Stimulated activated CD8-positive, alpha-beta memory T cell treated with anti-CD3 and anti-CD28 coated beads, Interleukin-12 subunit alpha, Interleukin-12 subunit beta, amount 100 ng/mL, for 24 hours (primary cell): ENCODE data around the gene ZBTB47.

Source experiments
- DNase-seq: peaks from one replicate; pipeline ENCODE4 v3.0.0-alpha.2; 2020; ENCODE audit errors: extremely low read depth

Gene ZBTB47

DNA sequence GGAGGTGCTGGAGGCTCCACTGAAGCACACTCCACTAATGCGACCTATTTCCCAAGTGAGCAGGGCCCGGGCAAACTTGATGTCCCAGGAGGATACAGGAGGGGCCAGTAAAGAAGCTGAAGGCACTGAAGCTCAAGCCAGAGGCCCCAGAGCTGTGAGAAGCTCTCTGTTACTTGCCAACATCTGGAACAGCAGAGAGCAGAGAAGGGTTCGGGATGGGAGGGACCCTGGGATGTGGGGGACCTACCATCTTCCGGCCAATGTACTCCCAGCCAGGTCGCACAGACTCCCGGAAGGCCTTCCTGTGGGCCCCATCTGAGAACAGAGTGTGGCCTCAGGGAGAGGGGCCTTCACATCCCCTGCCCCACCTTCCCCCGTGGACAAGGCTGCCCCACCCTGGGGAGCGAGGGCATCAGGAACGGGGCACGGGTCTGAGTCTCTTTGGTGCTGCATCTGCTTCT lies 46.0 kb downstream of the ZBTB47 start:
- DNase-seq = no peak

DNA sequence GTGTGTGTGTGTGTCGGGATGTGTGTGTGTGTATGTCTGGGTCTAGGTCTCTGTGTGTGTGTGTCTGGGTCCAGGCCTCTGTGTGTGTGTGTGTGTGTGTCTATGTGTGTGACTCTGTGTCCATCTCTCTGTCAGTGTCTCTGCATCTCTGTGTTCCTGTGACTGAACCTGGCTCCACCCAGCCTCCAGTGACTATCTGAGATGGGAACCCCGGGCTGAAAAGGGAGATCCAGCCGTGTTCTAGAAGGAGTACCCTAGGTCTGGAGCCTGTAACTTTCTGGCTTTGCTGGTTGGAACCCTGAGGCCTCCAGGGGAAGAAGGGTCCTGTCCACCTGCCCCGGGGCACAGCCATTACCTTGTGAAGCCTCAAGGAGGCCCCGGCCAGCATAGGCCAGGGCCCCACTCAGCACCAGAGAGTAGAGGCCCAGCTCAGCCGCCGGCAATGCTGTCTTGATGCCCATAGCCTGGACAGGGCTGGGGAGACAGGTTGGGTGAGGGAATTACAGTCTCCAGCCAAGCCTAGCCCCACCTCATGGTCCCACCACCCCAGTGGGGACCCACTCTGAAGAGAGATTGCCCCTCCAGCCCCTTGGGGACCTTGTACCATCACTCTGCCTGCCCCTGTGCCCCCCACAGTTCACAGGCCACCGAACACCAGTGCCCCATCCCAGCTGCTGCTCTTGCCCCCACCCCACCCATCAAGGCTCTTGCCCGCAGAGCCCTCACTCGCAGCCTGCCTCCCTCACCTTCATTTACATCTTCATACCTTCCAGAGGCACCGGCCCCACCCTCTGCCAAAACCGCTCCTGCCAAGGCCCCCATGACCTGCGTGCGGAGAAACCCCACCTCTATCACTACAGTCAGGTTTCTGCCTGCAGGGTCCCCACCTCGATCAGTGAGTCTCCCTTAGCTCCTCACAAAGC lies 47.1 kb downstream of the ZBTB47 start:
- no peak for DNase-seq

DNA sequence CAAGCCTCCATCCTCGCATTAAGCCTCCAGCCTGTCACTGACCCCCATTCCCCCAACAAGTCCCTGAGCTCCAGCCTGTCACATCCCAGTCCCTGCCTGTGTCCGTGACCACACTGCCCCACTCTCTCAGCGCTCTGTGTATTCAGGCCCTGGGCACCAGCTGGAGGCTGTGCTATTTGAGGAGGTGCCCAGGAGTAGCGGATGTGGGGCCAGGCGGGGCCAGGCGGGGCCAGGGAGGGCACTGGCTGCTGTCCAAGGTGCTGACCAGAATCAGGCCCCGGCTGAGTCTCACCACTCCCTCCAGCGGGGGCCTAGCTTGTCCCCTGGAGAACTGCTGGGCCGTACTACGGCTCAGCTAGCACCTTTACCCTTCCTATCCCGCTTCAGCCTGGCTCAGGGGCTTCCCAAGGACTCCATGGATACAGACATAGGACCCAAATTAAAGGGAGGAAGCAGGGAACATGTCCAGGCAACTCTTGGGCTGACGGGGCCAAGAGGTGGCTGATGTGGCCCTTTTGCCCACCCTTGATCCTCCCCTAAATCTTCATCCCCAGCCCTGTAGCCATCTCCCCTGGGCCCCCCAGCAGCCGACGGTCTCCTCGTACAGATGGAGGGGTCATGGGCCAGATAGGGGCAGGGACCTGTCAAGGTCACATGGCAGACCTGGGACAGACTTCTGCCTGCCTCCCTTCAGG lies 48.0 kb downstream of the ZBTB47 start:
- DNase-seq = no peak

DNA sequence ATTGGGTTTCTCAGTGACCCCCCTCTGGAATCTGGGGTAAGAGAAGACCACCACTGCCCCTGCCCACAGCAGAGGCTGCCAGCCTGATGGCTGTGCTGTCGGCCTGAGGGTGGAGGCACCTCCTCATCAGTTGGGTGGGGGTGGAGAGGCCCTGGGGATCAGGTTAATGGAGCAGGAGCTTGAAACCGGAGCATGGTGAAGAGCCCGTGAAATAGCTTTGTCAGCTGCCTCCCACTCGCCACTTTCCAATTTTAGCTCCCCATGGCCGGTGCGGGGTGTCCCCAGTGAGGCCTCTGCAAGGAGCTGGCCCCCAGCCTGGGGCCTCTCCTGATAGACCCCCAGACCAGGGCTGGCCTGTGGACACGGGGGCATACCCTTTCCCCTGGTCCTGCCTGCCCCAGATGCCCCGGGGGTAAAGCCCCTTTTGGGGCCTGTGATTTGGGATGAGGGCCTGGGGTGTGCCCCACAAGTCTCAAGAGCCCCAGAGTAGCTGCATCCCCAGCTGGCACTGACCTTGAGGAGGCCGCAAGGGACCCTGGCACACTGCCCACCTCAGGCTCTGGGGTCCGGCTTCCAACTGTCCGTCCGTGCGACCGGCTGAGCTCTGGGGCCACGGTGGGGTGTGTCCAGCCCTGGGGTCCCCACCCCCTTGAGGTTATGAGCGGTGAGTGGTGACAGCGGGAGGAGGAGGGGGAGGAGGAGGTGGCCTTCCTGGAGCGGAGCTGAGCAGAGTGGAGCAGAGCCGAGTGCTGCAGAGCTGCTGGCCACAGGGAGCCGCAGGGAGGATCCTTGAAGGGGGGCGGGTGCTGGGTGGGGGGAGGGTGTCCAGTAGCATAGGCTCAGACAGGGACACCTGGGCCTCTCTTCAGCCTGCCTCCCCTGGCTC lies 48.8 kb downstream of the ZBTB47 start, which contains the start of gene HHATL:
Gene HHATL, minus strand, starts transcription at position 733 of the 886 bp plus-strand sequence. CDS start 1,972 bp downstream, outside the sequence.
- no peak for DNase-seq

DNA sequence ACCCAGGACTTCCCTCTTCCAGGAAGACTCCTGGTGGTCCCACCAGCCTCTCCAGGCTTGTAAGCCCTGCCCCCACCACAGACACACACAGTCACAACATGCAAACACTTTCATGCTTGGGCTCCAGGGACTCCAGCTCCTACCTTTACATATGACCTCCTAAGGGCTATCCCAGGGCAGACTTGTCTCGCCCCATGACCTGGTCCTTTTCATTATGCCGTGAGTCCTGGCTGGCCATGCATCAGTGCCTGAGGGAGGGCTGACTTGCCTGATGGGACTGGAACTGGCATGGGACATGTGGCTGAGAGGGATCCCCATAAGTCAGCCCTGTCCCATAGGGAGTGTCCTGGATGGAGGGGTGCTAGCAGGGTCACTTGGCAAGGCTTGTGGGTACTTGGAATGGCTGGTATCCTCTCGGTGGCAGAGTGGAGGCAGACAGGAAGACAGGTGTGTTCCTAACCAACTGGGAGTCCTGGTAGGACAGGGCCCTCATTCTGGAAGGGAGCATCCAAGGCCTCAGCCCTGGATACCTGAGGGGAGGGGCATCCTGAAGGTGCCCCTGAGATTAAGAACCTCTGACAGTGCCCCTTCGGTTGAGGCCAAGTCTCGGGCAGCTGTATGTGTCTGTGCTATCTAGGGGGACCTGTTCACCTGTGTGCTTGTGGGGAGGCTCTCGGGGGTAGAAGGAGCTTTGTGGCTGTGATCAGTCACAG lies 49.6 kb downstream of the ZBTB47 start:
- no peak for DNase-seq

GRCh38 chr3:42703695-42704025 lies 50.2 kb downstream of the ZBTB47 start:
- DNase-seq = no peak

DNA sequence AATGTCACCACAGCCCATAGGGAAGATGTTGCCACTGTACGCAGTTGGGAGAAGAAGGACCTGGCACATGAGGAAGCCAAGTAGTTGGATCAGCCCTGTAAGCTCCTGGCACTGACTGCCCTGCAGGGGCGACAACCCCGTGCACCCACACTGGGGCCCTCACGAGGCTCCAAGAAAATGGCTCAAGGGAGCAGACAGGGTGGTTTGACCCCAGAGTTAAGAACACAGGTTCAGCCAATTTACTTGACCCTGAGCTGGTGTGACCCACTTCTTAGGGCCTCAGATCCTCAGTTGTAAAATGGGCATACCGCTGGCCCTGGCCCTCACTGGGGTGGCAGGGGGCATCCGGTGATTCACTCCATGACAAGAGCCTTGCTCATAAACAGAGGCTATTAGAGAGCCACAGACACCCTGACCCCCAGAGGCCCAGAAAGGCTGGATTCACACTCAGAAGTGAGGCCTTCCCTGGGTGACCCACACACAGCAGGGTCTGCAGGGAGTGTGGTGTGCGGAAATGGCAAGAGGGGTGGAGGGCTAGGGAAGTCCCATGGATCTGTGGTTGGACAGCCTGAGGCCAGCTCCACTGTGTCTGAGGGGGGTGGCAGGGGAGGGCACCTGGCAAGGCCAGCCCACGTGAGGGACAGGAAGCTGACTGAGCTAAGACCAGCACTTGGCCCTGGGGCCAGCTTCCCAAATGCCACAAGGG lies 50.8 kb downstream of the ZBTB47 start:
- no peak for DNase-seq

DNA sequence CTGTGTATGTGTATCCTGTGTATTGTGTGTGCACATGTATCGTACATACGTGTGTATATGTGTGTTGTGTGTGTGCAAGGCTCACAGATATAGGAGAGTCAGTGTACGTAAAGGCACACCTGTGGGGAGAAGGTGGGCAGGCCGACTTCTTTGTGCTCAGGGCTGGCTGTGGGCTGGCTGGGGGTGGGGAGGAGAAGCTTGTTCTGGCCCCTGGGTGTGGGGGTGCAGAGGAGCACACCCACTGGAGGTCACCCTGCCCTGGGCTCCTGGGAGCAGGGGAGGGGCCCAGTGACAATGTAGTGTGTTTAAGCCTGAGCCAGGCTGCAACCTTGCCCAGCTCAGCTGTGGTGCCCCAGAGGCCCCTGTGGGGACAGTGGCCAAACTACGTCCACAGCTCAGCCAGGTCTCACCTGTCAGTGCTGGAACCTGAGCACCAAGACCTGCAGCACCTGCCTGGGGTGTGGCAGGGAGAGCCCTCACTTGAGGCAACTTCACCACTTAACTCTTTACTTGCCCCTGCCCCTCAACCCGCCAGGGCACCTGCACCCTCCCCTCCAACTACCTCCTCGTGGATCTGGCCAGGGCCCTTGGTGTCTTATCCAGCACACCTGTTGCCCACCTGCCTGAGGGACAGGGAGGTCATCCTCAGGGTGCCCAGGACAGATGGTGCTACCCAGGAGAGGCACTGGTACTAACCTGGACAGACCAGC lies 51.7 kb downstream of the ZBTB47 start:
- DNase-seq = no peak

DNA sequence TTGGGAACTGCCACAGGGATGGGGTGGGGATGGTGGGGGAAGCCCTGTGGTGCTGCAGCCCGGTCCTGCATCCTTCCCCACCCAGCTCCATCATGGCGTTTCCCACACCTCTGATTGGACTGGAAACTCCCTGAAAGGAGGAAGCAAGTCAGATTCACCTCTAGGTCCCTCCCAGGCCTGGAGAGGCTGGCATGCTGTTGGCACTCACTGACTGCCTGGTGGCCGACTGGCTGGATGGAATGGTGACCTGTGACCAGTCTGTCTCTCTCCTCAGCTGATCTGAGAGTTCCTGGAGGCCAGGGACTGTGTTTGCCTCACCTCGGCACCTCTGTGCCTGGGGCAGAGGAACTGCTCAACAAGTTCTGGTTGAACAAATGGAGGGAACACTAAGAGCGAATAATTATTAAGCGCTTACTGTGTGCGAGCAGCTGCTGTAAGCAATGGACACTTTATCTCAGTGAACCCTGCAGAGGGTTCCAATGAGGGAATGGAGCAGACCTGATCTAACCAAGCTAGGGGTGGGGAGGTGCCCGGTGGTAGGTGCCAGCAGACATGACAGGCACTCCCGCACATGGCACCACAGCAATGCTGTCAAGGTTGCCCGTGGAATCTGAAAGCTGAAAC lies 52.6 kb downstream of the ZBTB47 start:
- DNase-seq = no peak

GRCh38 chr3:42706721-42707619 lies 53.5 kb downstream of the ZBTB47 start:
- no peak for DNase-seq

DNA sequence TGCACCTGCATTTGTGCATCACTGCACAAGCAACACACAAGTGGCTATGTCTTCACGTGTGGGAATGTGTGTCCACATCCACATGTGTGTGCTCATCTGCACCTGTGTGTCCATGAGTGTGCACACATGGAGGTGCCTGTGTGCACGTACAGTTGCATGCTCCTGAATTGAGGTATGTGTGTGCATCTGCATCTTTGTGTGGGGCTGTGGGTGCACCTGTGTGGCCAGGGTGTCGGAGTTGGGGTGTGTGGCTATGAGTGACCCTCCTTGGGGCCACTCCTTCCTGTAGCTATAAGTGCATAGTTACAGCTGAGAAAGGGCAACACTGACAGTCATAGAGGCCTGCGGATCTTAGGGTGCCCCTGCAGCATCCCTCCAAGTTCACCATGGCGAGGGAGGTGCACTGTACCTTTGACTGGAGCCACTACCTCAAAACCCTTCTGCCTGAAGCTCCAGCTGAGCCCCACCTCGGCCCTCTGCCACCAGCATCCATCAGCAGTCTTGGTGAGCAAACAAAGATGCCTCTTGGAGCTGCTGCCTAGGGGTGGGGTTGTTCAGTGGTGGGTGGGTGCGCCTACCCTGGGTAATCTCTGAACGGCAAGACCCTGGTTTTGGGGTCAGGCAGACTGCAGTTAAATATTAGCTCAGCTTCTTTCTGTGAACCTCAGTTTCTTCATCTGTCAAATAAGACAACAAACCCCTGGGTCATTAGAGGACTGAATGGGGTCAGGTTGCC lies 54.3 kb downstream of the ZBTB47 start:
- DNase-seq = no peak

DNA sequence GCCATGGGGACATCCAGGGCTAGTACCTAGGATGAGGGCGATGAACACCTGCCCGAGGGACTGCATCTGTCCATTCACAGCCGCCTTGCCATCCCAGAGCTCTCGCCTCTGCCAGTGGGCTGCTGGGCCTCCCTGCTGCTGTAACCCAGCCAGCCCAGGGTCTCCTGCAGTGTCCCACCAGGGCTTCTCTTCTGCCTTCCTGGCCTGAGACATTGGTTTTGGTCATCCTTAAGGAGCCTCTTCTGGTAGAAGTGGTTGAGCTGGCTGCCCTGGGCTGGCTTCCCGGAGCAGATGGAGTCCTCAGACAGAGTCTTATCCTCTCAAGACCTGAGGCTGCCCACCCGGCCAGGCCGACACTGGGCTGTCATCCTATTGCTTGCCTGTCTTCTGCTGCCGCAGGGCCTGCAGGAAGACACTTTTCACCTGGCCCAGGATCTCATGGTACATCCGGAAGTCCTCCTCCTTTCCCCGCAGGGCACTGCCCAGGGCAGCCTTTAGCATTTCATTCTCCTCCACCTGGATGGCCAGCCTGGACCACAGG lies 55.2 kb downstream of the ZBTB47 start:
- no peak for DNase-seq

GRCh38 chr3:42709621-42710020 lies 56.1 kb downstream of the ZBTB47 start:
- DNase-seq = no peak

DNA sequence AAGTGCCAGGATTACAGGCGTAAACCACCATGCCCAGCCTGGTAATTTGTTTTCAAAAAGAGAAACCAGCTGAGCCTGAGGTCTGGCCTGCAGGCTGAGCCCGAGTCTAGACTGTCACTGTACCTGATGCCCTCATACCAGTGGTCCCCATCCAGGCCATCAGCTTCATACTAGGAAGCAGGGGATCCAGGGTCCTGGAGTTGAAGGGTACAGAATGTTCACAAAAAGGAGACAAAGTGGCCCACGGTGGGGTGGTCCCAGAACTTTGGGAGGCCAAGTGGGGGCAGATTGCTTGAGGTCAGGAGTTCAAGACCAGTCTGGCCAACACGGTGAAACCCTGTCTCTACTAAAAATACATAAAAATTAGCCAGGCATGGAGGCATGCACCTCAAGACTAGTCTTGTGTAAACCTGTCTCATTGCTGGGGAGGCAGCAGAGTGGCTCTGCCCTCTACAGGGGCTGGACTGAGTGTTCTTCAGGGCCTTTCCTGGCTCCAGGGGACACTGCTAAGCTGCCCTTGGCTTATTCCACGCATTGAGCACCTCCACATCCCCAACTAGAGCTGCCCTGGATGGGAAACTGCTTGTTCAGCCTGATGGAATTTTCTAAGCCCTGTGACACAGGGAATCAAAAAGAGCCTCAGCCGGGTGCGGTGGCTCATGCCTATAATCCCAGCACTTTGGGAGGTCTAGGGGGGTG lies 57.0 kb downstream of the ZBTB47 start:
- no peak for DNase-seq

DNA sequence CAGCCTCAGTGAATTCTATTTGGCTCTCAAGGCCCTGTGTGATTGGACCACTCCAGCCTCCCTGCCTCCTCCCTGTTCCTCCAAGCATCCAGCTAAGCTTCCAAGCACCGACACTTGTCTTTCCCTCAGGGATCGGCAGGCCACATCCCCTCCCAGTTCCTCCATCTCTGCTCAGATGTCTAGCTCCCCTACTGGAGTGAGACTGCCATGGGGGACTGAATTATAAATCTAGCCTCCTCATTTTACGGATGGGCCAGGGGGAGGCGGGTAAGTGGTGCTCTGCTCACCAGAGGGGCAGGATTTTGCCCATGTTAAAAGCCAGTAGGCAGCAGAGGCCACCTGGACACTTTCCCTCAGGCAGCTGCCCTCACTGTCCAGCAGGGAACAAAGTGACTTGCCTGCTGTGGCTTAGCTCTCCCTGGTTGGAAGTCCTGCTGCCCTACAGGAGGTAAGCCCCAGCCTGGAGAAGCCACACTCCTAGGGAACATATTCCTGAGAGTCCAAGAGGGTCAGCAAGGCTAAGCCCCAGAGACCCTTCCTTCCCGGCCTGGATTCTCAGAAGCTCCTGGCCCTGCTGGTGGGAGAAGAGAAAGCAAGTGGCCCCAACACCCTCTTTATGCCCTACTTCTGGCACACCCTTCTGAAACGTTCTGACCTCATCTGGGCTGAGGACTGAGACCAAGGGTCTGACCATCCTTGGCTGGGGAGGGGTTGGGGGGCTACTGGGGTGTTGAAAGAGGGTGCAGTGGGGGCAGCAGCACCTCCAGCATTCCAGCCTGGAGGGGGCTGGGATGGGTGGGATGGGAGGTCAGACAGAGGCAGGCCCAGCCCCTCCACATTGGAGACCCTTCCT lies 58.2 kb downstream of the ZBTB47 start:
- no peak for DNase-seq

DNA sequence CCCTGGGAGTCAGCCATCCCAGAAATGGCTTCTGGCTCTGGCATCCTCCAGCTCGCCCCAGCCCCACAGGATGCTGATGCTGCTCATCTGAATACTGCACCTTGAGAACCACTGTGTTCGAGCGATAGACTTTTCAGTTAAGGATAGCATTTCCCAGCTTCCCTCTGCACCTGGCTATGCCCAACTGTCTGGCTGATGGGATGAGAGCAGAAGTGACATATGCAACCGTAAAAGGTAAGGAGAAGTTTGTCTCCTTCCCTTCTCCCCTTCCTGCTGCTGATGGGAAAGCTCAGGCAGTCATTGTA lies 58.8 kb downstream of the ZBTB47 start:
- no peak for DNase-seq
